PC-9 (cell line): Measurements from ENCODE around the gene LY86. TPM values are rescaled to one million over a fixed set of nuclear protein-coding genes. Genes with fewer than 3 reads are reported as not detected.

Experiments used
- BruUV-seq: library from RNA; stranded (reverse); fragments of 400-500 nt; replicated peaks from 2 replicates; lab custom pipeline; 2021; lab: Mats Ljungman, UMichigan
- CTCF ChIA-PET: fragments of 300-600 bp; sonication (Branson Sonifier 250); formaldehyde crosslinking; loops from one replicate; lab custom pipeline; 2022; ENCODE audit warnings: antibody characterized with exemption; lab: Charles Lee
- POLR2A ChIA-PET: fragments of 300-600 bp; sonication (Branson Sonifier 250); formaldehyde crosslinking; loops from one replicate; lab custom pipeline; 2022; ENCODE audit warnings: antibody characterized with exemption; ENCODE audit not compliant: unreplicated experiment; lab: Charles Lee
- DNase-seq, 2 experiments: peaks; one replicate each; pipeline versions ENCODE4 v3.0.0 to v3.0.0-alpha.2; 2015 to 2022; ENCODE audit warnings: mixed read lengths in 1 of 2
- H2AFZ ChIP-seq: fragments of 200-600 bp; sonication (generic); 2 replicates; pipeline ENCODE4 v1.8.1; 2017; ENCODE audit warnings: antibody characterized with exemption
- H3F3A ChIP-seq: fragments of 200-600 bp; sonication (generic); 2 replicates; pipeline ENCODE4 v1.8.1; 2017; ENCODE audit warnings: antibody characterized with exemption, mild to moderate bottlenecking, low read depth; ENCODE audit not compliant: insufficient read depth
- H3K27ac ChIP-seq: fragments of 200-600 bp; sonication (generic); 2 replicates; pipeline ENCODE4 v1.6.1; 2016; ENCODE audit warnings: mixed run types
- H3K27me3 ChIP-seq: fragments of 200-600 bp; sonication (generic); 2 replicates; pipeline ENCODE4 v1.6.1; 2016; ENCODE audit warnings: low read depth, mixed run types; ENCODE audit not compliant: insufficient read depth
- H3K36me3 ChIP-seq: fragments of 200-600 bp; sonication (generic); 2 replicates; pipeline ENCODE4 v1.6.1; 2016; ENCODE audit warnings: low read depth, mixed run types
- H3K4me1 ChIP-seq: fragments of 200-600 bp; sonication (generic); replicated peaks from 2 replicates; pipeline ENCODE4 v1.6.1; 2016; ENCODE audit warnings: mixed run types; ENCODE audit not compliant: insufficient read depth
- H3K4me2 ChIP-seq: fragments of 200-600 bp; sonication (generic); 2 replicates; pipeline ENCODE4 v1.6.1; 2017; ENCODE audit warnings: mixed run types
- H3K4me3 ChIP-seq: fragments of 200-600 bp; sonication (generic); 2 replicates; pipeline ENCODE4 v1.6.1; 2016; ENCODE audit warnings: mixed run types
- H3K79me2 ChIP-seq: fragments of 200-600 bp; sonication (generic); 2 replicates; pipeline ENCODE4 v1.6.1; 2017; ENCODE audit warnings: low read depth, mixed run types
- H3K9me2 ChIP-seq: fragments of 200-600 bp; sonication (generic); 2 replicates; pipeline ENCODE4 v1.8.1; 2017; ENCODE audit warnings: mild to moderate bottlenecking; ENCODE audit not compliant: insufficient read depth
- H3K9me3 ChIP-seq: fragments of 200-600 bp; sonication (generic); 2 replicates; pipeline ENCODE4 v1.8.1; 2016; ENCODE audit warnings: low read depth; ENCODE audit not compliant: insufficient read depth
- H4K20me1 ChIP-seq: fragments of 200-600 bp; sonication (generic); 2 replicates; pipeline ENCODE4 v1.8.1; 2017; ENCODE audit not compliant: insufficient read depth
- CTCF ChIP-seq: fragments of 200-600 bp; sonication (generic); conservative IDR thresholded peaks from 2 replicates; pipeline ENCODE4 v1.6.1; 2017; ENCODE audit warnings: mixed run types, antibody characterized with exemption, mild to moderate bottlenecking, moderate library complexity
- EZH2 ChIP-seq: fragments of 200-600 bp; sonication (generic); IDR thresholded peaks from 2 replicates; pipeline ENCODE4 v1.8.0; 2017; ENCODE audit warnings: antibody characterized with exemption, low read depth
- intact Hi-C: fragments of 100-400 bp; cut with micrococcal nuclease; formaldehyde crosslinking; loops from one replicate; pipeline ENCODE4 v1.10.0; 2022; ENCODE audit not compliant: unreplicated experiment
- total RNA-seq: library from RNA; stranded (reverse); gene quantifications from 2 replicates; pipeline ENCODE4 v1.2.3, GENCODE V29; 2021

Gene LY86
- total RNA-seq, 1 experiment from 2014 or later: not detected

DNA sequence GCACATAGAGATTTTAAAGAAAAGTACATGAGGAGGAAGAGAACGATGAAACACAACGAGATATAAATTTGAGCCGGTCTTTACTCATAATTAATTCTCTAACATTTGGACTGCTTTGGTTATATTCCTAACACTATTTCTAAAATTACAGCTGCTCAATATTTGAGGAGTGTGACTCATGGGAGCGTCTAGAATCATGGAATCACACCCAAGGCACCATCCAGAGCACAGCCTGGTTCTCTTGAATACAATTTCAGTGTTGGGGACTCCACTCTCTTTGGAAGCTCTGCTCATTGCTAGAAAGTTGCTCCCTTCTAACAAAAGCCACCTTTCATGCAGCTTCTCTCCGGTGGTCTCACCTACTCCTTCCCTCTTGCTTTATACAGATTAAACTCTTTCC, 64.4 kb downstream of the LY86 start:
- Histone ChIP-seq H2AFZ (no peak overlapping the region), H3K4me3 (no peak overlapping the region), H3K36me3 (no peaks in the 10 kb centered on the region), H3K9me2 (no peaks in the 10 kb centered on the region), H3K27ac (no peak overlapping the region), H3K27me3 (no peaks in the 10 kb centered on the region), H3K79me2 (no peaks in the 10 kb centered on the region), H4K20me1 (no peaks in the 10 kb centered on the region), H3K9me3 (no peaks in the 10 kb centered on the region), H3F3A (no peaks in the 10 kb centered on the region), H3K4me2 (no peak overlapping the region), H3K4me1 (no peaks in the 10 kb centered on the region)
- CTCF ChIA-PET: no interaction called here
- POLR2A ChIA-PET: no interaction called here
- intact Hi-C loops: no loop called here
- no peak for DNase-seq
- no TSS peak for BruUV-seq
- TF ChIP-seq CTCF (no peak), EZH2 (no peak)

- ChIA-PET POLR2A (interaction anchor here (0.6 kb wide), 1 partner anchor 1001 kb away, joined by 3 read pairs; no protein-coding TSS in a partner anchor), CTCF (no interaction called here)
These were observed 66.4 kb downstream of the LY86 start for GRCh38 chr6:6654599-6655575.

DNA sequence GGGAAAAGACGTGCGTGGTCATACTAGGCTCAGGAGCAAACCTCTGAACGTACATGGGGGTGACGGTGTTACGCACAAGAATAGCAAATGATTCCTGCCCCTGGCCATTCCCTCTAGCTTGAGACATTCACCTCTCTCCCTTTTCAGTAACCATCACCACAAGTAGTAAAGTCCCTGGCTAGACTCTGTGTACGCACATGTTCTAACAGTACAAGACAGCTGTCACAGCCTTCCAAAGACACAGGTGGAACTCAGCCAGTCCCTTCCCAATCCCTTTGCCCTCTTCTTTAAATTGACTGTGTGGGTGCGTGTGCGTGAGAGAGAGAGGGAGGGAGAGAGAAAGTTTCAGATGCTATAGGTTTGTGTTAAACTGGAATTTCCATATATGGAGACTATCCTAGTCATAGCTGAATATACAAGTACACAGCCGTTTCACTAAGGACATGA, 67.3 kb downstream of the LY86 start:
- no TSS peak for BruUV-seq
- no peaks in the 10 kb centered on the region for H3K9me2 ChIP-seq
- ChIA-PET CTCF (no interaction called here), POLR2A (no interaction called here)
- H3K27ac ChIP-seq: no peak overlapping the region
- H2AFZ ChIP-seq: no peak overlapping the region
- DNase-seq: no peak
- no peaks in the 10 kb centered on the region for H3K36me3 ChIP-seq
- H3K9me3 ChIP-seq: no peaks in the 10 kb centered on the region
- no peaks in the 10 kb centered on the region for H3K27me3 ChIP-seq
- no peaks in the 10 kb centered on the region for H3F3A ChIP-seq
- intact Hi-C loops: no loop called here
- no peak overlapping the region for H3K4me3 ChIP-seq
- H3K4me2 ChIP-seq: no peak overlapping the region
- no peaks in the 10 kb centered on the region for H4K20me1 ChIP-seq
- TF ChIP-seq EZH2 (no peak), CTCF (no peak)
- no peaks in the 10 kb centered on the region for H3K4me1 ChIP-seq
- no peaks in the 10 kb centered on the region for H3K79me2 ChIP-seq

More at GRCh38 chr6:6654599-6655575, 66.4 kb downstream of the LY86 start:
- Histone ChIP-seq H3K4me2 (no peak overlapping the region), H2AFZ (no peak overlapping the region), H3K4me3 (no peak overlapping the region), H3K27ac (no peak overlapping the region), H3K36me3 (no peaks in the 10 kb centered on the region), H4K20me1 (no peaks in the 10 kb centered on the region), H3K9me2 (no peaks in the 10 kb centered on the region), H3F3A (no peaks in the 10 kb centered on the region), H3K79me2 (no peaks in the 10 kb centered on the region), H3K27me3 (no peaks in the 10 kb centered on the region), H3K9me3 (no peaks in the 10 kb centered on the region), H3K4me1 (no peaks in the 10 kb centered on the region)
- no TSS peak for BruUV-seq
- DNase-seq: no peak
- intact Hi-C loops: no loop called here
- TF ChIP-seq EZH2: no peak
- TF ChIP-seq CTCF: no peak
